GM19438 (cell line): ENCODE data around the gene CADPS.

Experiments used
- ATAC-seq: cut with Tn5 transposase; IDR thresholded peaks from one replicate; pipeline ENCODE4 v1.9.1; 2021; ENCODE audit warnings: low read depth; ENCODE audit not compliant: unreplicated experiment

The CADPS gene

GRCh38 chr3:62567097-62568021 is 307.9 kb downstream of the CADPS start:
- no peak for ATAC-seq

GRCh38 chr3:62566022-62566557 is 309.1 kb downstream of the CADPS start:
- no peak for ATAC-seq

- no peak for ATAC-seq
Observed at GRCh38 chr3:62562596-62562995, 312.6 kb downstream of the CADPS start.

GRCh38 chr3:62562017-62562416 is 313.2 kb downstream of the CADPS start:
- ATAC-seq = no peak

- no peak for ATAC-seq
Observed at GRCh38 chr3:62559831-62560445, 315.3 kb downstream of the CADPS start.

- ATAC-seq = no peak
Observed at GRCh38 chr3:62558549-62559112, 316.6 kb downstream of the CADPS start.

- ATAC-seq = no peak
Observed at GRCh38 chr3:62557983-62558382, 317.2 kb downstream of the CADPS start.

- ATAC-seq = no peak
Observed at GRCh38 chr3:62557450-62557849, 317.8 kb downstream of the CADPS start.

GRCh38 chr3:62556121-62556815 is 318.9 kb downstream of the CADPS start:
- no peak for ATAC-seq

- ATAC-seq = no peak
Observed at GRCh38 chr3:62554264-62554799, 320.9 kb downstream of the CADPS start.

GRCh38 chr3:62553811-62554210 is 321.4 kb downstream of the CADPS start:
- no peak for ATAC-seq

GRCh38 chr3:62551556-62551955 is 323.7 kb downstream of the CADPS start:
- no peak for ATAC-seq

- no peak for ATAC-seq
Observed at GRCh38 chr3:62550439-62550838, 324.8 kb downstream of the CADPS start.

- no peak for ATAC-seq
Observed at GRCh38 chr3:62548528-62549205, 326.5 kb downstream of the CADPS start.

- ATAC-seq = no peak
Observed at GRCh38 chr3:62546266-62546665, 328.9 kb downstream of the CADPS start.

- ATAC-seq = no peak
Observed at GRCh38 chr3:62542185-62542584, 333.0 kb downstream of the CADPS start.

GRCh38 chr3:62539762-62540161 is 335.5 kb downstream of the CADPS start:
- ATAC-seq = no peak

GRCh38 chr3:62538691-62539356 is 336.4 kb downstream of the CADPS start:
- no peak for ATAC-seq

- ATAC-seq = no peak
Observed at GRCh38 chr3:62534326-62534725, 340.9 kb downstream of the CADPS start.
